Chondrocyte (in vitro differentiated cells): Measurements from ENCODE around the gene DHRS7C. TPM values are rescaled to one million over a fixed set of nuclear protein-coding genes. Genes with fewer than 3 reads are reported as not detected.

Experiments used
- DNase-seq: peaks from one replicate; pipeline ENCODE4 v3.0.0; 2021; ENCODE audit warnings: mixed read lengths, low spot score
- H3K27ac Mint-ChIP-seq: one replicate; pipeline ENCODE4 v1.8.0; 2021; ENCODE audit warnings: mild to moderate bottlenecking, moderate library complexity, mixed read lengths; ENCODE audit not compliant: unreplicated experiment
- H3K27me3 Mint-ChIP-seq: 2 replicates; pipeline ENCODE4 v1.8.0; 2021; ENCODE audit warnings: low read depth, mixed read lengths
- H3K36me3 Mint-ChIP-seq: 2 replicates; pipeline ENCODE4 v1.8.0; 2021; ENCODE audit warnings: low read depth, mixed read lengths
- H3K4me1 Mint-ChIP-seq: 2 replicates; pipeline ENCODE4 v1.8.0; 2021; ENCODE audit warnings: low read depth, mild to moderate bottlenecking, mixed read lengths
- H3K4me3 Mint-ChIP-seq: one replicate; pipeline ENCODE4 v1.8.0; 2021; ENCODE audit warnings: mild to moderate bottlenecking, moderate library complexity, mixed read lengths; ENCODE audit not compliant: unreplicated experiment
- H3K9me3 Mint-ChIP-seq: 2 replicates; pipeline ENCODE4 v1.8.0; 2021; ENCODE audit warnings: low read depth, mixed read lengths
- CTCF ChIP-seq: fragments of 200-600 bp; sonication (generic); IDR thresholded peaks from 2 replicates; pipeline ENCODE4 v1.5.0; 2021; ENCODE audit warnings: antibody characterized with exemption, mild to moderate bottlenecking, moderate library complexity
- total RNA-seq: library from RNA; stranded (reverse); gene quantifications from 3 replicates; pipeline ENCODE4 v1.2.1, GENCODE V29; 2021

The DHRS7C gene
- total RNA-seq, 1 donor from 2014 or later, result not detected

GRCh38 chr17:9829343-9829742 lies 38.0 kb upstream of the DHRS7C start:
- Mint-ChIP-seq H3K27ac (peak overlapping the region; percentile 36), H3K27me3 (no peaks in the 10 kb centered on the region), H3K4me3 (no peak overlapping the region), H3K4me1 (peaks cover 55% of the 10 kb centered on the region), H3K9me3 (peaks cover 9% of the 10 kb centered on the region), H3K36me3 (peaks cover 4% of the 10 kb centered on the region)
- DNase-seq, result no peak
- TF ChIP-seq CTCF, result no peak

GRCh38 chr17:9828296-9829295 lies 37.2 kb upstream of the DHRS7C start:
- H3K36me3 Mint-ChIP-seq, result no peaks in the 10 kb centered on the region
- peaks cover 55% of the 10 kb centered on the region for H3K4me1 Mint-ChIP-seq
- peak overlapping the region; percentile 2 for H3K4me3 Mint-ChIP-seq
- no peaks in the 10 kb centered on the region for H3K27me3 Mint-ChIP-seq
- no peak for DNase-seq
- H3K9me3 Mint-ChIP-seq, result peaks cover 3% of the 10 kb centered on the region
- no peak for TF ChIP-seq CTCF
- H3K27ac Mint-ChIP-seq, result peak overlapping the region; percentile 88

GRCh38 chr17:9825641-9826150 lies 34.3 kb upstream of the DHRS7C start, which contains the start of gene GLP2R:
TSS of gene GLP2R (plus strand) at chr17:9825924. CDS start at chr17:9826064, 140 bp downstream.
- H3K27me3 Mint-ChIP-seq, result no peaks in the 10 kb centered on the region
- peaks cover 3% of the 10 kb centered on the region for H3K9me3 Mint-ChIP-seq
- H3K36me3 Mint-ChIP-seq, result no peaks in the 10 kb centered on the region
- H3K4me3 Mint-ChIP-seq, result no peak within 1 kb of the TSS
- peaks cover 51% of the 10 kb centered on the region for H3K4me1 Mint-ChIP-seq
- no peak for TF ChIP-seq CTCF
- DNase-seq, result no peak
- H3K27ac Mint-ChIP-seq, result no peak within 1 kb of the TSS

- Mint-ChIP-seq H3K27me3 (no peaks in the 10 kb centered on the region), H3K4me3 (no peak overlapping the region), H3K27ac (no peak overlapping the region), H3K9me3 (peaks cover 3% of the 10 kb centered on the region), H3K36me3 (no peaks in the 10 kb centered on the region), H3K4me1 (peaks cover 49% of the 10 kb centered on the region)
- DNase-seq, result no peak
- no peak for TF ChIP-seq CTCF
These were observed 33.5 kb upstream of the DHRS7C start for GRCh38 chr17:9824797-9825338.

GRCh38 chr17:9824094-9824493 lies 32.7 kb upstream of the DHRS7C start:
- no peaks in the 10 kb centered on the region for H3K27me3 Mint-ChIP-seq
- DNase-seq, result no peak
- H3K9me3 Mint-ChIP-seq, result peaks cover 3% of the 10 kb centered on the region
- peak; percentile 19 for TF ChIP-seq CTCF
- H3K4me1 Mint-ChIP-seq, result peaks cover 41% of the 10 kb centered on the region
- H3K4me3 Mint-ChIP-seq, result no peak overlapping the region
- no peak overlapping the region for H3K27ac Mint-ChIP-seq
- no peaks in the 10 kb centered on the region for H3K36me3 Mint-ChIP-seq
